ENCODE results near the gene KIRREL3. TPM values are rescaled to one million over a fixed set of nuclear protein-coding genes. Genes with fewer than 3 reads are reported as not detected.

KIRREL3 gene
- total RNA-seq, 1 donor from 2014 or later = 0.38 TPM

DNA sequence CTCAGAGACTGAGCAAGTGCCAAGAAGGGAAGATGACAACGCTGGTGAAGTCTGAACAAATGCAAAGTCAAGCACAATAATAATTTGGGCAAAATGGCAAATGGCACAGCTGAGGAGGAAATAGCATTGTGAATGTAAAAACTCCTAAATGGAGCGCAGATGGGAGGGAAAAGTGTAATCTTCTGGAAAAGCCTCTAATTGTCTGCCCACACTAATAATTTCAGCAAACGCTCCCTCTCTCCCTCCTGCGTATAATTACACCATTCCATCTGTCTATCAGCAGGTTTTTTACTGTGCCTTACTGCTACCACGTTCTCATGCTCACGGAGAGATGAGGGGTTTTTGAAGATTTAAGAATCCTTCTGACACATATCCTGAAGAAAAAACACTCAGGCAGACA, 302.6 kb downstream of the KIRREL3 start:
- TF ChIP-seq, protein P1, sequence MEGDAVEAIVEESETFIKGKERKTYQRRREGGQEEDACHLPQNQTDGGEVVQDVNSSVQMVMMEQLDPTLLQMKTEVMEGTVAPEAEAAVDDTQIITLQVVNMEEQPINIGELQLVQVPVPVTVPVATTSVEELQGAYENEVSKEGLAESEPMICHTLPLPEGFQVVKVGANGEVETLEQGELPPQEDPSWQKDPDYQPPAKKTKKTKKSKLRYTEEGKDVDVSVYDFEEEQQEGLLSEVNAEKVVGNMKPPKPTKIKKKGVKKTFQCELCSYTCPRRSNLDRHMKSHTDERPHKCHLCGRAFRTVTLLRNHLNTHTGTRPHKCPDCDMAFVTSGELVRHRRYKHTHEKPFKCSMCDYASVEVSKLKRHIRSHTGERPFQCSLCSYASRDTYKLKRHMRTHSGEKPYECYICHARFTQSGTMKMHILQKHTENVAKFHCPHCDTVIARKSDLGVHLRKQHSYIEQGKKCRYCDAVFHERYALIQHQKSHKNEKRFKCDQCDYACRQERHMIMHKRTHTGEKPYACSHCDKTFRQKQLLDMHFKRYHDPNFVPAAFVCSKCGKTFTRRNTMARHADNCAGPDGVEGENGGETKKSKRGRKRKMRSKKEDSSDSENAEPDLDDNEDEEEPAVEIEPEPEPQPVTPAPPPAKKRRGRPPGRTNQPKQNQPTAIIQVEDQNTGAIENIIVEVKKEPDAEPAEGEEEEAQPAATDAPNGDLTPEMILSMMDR (IDR thresholded peaks at IDR 0.05; ENCODE audit: unreplicated experiment) = no peak
- H3K9me3 Mint-ChIP-seq (ENCODE audit: unreplicated experiment) = no peaks in the 10 kb centered on the region
- H3K27me3 Mint-ChIP-seq (ENCODE audit: unreplicated experiment) = peaks cover 1% of the 10 kb centered on the region
- H3K4me3 Mint-ChIP-seq (ENCODE audit: unreplicated experiment) = no peak overlapping the region
- no peak for DNase-seq (ENCODE audit: low spot score)
- H3K27ac Mint-ChIP-seq (ENCODE audit: unreplicated experiment) = no peak overlapping the region
- peaks cover 10% of the 10 kb centered on the region for H3K4me1 Mint-ChIP-seq (ENCODE audit: unreplicated experiment)
- no peaks in the 10 kb centered on the region for H3K36me3 Mint-ChIP-seq (ENCODE audit: low read depth, unreplicated experiment)

DNA sequence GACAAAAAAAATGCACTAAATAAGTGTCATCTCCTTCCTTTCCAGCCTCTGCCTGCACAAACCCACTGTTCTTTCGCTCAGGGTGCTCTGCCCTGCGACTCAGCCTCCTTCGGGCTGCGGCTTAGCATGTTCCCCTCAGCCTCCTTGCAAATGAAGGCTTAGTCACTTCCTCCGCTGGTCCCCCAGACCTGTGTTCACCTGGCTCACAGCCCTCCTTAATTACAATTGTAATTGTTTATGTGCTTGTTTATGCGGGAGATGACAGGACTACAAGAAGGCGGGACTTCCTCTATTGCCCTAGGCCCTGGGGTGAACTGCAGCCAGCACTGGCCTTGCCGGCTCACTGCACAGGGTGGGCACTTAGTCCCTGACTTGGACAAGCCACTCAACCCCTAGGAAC, 303.6 kb downstream of the KIRREL3 start:
- DNase-seq (ENCODE audit: low spot score) = no peak
- peaks cover 1% of the 10 kb centered on the region for H3K27me3 Mint-ChIP-seq (ENCODE audit: unreplicated experiment)
- H3K4me3 Mint-ChIP-seq (ENCODE audit: unreplicated experiment) = no peak overlapping the region
- H3K9me3 Mint-ChIP-seq (ENCODE audit: unreplicated experiment) = no peaks in the 10 kb centered on the region
- TF ChIP-seq, protein P1 (IDR thresholded peaks at IDR 0.05; ENCODE audit: unreplicated experiment) = no peak
- H3K4me1 Mint-ChIP-seq (ENCODE audit: unreplicated experiment) = peaks cover 6% of the 10 kb centered on the region
- H3K36me3 Mint-ChIP-seq (ENCODE audit: low read depth, unreplicated experiment) = no peaks in the 10 kb centered on the region
- no peak overlapping the region for H3K27ac Mint-ChIP-seq (ENCODE audit: unreplicated experiment)

DNA sequence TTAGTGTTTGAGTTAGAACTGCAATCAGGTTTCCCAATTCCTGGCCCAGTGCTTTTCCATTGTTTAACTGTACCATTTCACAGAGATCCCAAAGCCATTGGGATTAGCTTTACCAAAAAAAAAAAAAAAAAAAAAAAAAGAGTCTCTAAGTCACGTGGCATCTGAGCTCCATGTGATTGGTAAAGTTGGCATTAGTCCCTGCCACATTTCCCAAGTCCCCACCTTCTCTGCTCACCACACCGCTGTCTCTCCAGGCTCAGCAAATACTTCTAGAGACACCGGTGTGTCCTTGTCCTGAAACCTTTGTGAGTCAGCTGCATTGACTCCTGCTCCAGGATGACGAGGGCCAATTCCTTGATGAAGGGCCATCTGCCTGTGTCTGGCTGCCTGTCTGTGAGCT, 305.3 kb downstream of the KIRREL3 start:
- Mint-ChIP-seq H3K27me3 (ENCODE audit: unreplicated experiment) (peaks cover 1% of the 10 kb centered on the region), H3K27ac (ENCODE audit: unreplicated experiment) (no peak overlapping the region), H3K4me1 (ENCODE audit: unreplicated experiment) (peaks cover under 1% of the 10 kb centered on the region), H3K9me3 (ENCODE audit: unreplicated experiment) (no peaks in the 10 kb centered on the region), H3K36me3 (ENCODE audit: low read depth, unreplicated experiment) (no peaks in the 10 kb centered on the region), H3K4me3 (ENCODE audit: unreplicated experiment) (no peak overlapping the region)
- TF ChIP-seq, protein P1 (IDR thresholded peaks at IDR 0.05; ENCODE audit: unreplicated experiment) = no peak
- DNase-seq (ENCODE audit: low spot score) = no peak

DNA sequence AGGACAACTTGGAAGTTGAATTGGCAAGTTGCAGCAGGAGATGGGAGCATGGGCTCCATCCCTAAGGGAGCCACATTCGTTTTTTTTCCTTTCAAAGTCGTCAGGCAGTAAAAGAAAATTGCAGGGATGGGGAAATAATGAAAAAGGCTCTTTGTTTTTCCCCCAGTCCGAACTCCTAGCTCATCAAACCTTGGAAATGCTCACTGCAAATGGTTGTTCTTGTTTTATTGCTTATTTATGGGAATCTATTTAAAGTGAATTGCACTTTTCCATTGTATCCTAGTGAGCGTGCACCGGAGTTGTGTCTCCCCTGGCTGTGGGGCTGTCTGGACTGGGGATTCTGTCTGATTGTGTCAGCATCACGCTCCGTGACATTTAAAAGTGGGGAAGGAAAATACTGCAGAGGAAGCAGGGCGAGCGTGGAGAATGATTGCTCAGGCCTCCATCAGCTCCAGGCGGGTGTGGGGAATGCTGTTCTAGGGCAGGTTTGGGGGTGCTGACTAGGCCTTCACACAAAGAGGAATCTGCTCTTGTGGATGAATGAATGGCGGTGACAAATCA, 306.4 kb downstream of the KIRREL3 start:
- Mint-ChIP-seq H3K4me3 (ENCODE audit: unreplicated experiment) (no peak overlapping the region), H3K4me1 (ENCODE audit: unreplicated experiment) (peaks cover 3% of the 10 kb centered on the region), H3K9me3 (ENCODE audit: unreplicated experiment) (no peaks in the 10 kb centered on the region), H3K27ac (ENCODE audit: unreplicated experiment) (no peak overlapping the region), H3K36me3 (ENCODE audit: low read depth, unreplicated experiment) (no peaks in the 10 kb centered on the region), H3K27me3 (ENCODE audit: unreplicated experiment) (peaks cover 1% of the 10 kb centered on the region)
- TF ChIP-seq, protein P1 (IDR thresholded peaks at IDR 0.05; ENCODE audit: unreplicated experiment) = no peak
- DNase-seq (ENCODE audit: low spot score) = no peak

DNA sequence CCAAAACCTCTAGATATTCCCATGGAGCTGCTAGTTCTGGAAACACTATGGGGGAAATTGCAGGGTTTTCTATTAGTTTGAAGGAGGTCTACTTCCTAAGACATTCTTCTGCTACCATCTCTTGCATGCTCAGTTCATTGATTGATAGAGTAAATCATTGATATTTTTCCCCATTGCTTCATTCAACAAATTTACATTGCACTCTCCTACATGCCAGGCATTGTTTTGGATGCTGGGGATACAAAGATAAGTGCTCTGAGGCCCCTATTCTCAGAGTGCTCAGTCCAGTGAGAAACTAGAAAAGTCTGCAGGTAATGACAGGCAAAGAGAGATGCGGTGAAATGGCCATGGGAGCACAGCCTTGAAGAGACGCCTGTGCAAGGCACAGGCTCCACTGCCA, 313.1 kb downstream of the KIRREL3 start:
- DNase-seq (ENCODE audit: low spot score) = no peak
- H3K4me1 Mint-ChIP-seq (ENCODE audit: unreplicated experiment) = peaks cover 10% of the 10 kb centered on the region
- no peaks in the 10 kb centered on the region for H3K9me3 Mint-ChIP-seq (ENCODE audit: unreplicated experiment)
- no peak overlapping the region for H3K4me3 Mint-ChIP-seq (ENCODE audit: unreplicated experiment)
- H3K36me3 Mint-ChIP-seq (ENCODE audit: low read depth, unreplicated experiment) = no peaks in the 10 kb centered on the region
- H3K27ac Mint-ChIP-seq (ENCODE audit: unreplicated experiment) = no peak overlapping the region
- peaks cover 7% of the 10 kb centered on the region for H3K27me3 Mint-ChIP-seq (ENCODE audit: unreplicated experiment)
- TF ChIP-seq, protein P1 (IDR thresholded peaks at IDR 0.05; ENCODE audit: unreplicated experiment) = no peak
